GM21723 (cell line): ENCODE measurements around the gene STX4.

Experiments used
- ATAC-seq: cut with Tn5 transposase; IDR thresholded peaks from one replicate; pipeline ENCODE4 v1.9.1; 2021; ENCODE audit warnings: mild to moderate bottlenecking, moderate library complexity; ENCODE audit not compliant: unreplicated experiment

STX4 gene

DNA sequence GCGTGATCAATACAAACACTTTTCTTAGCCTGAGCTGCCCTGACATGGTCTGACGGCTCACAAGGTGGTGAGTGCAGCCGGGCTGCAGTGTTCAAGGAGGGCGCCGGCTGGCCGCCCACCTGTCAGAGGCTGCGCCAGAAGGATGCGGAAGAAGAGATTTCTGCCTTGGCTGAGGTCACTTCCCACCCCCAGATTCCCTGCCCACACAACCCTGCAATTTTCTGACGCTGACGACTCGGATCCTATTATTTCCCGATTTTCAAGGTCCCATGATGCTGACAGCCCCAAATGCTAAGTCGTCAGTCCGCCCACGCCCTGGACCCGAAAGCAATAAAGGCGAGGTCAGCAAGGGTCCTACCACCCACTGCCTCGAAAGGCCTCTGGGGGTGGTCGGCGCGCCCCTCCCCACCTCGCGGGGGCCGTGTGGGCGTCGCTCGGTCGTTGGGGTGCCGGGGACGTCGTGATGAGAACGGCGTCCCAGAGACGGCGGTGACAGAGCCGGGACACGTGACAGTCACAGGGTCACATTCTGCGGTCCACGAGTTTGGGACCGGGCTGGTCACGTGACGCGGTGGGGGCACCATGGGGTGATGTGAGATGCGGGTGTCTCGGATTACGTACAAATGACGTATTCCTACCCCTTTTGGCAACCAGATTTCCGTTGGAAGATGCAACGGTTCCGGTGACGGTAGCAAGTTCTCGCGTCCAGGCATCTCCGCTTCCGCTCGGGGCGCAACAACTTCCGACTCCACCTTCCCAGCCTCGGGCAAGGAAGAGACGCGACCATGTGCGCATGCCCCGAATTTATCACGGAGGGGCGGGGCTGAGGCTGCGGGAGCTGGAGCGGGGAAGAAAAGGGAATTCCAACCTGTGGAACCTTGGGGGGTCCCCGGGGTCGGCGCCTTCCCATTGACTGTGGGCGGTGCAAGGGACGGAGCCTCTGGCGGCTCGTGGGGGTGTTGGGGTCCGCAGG is at the start of gene STX4:
Gene STX4 (plus strand): TSS at position 823 of the 973 bp plus-strand sequence. CDS start 248 bp downstream, outside the sequence.
- ATAC-seq: peak; percentile 75

- no peak for ATAC-seq
Observed at GRCh38 chr16:30983898-30984610, 49.3 kb upstream of the STX4 start.

- no peak for ATAC-seq
Observed at GRCh38 chr16:30984669-30985400, 48.5 kb upstream of the STX4 start, which contains the start of gene HSD3B7. Gene HSD3B7 (plus strand): TSS chr16:30985207. CDS start chr16:30985659, 452 bp downstream.

- no peak for ATAC-seq
Observed at GRCh38 chr16:30985401-30986128, 47.8 kb upstream of the STX4 start.

DNA sequence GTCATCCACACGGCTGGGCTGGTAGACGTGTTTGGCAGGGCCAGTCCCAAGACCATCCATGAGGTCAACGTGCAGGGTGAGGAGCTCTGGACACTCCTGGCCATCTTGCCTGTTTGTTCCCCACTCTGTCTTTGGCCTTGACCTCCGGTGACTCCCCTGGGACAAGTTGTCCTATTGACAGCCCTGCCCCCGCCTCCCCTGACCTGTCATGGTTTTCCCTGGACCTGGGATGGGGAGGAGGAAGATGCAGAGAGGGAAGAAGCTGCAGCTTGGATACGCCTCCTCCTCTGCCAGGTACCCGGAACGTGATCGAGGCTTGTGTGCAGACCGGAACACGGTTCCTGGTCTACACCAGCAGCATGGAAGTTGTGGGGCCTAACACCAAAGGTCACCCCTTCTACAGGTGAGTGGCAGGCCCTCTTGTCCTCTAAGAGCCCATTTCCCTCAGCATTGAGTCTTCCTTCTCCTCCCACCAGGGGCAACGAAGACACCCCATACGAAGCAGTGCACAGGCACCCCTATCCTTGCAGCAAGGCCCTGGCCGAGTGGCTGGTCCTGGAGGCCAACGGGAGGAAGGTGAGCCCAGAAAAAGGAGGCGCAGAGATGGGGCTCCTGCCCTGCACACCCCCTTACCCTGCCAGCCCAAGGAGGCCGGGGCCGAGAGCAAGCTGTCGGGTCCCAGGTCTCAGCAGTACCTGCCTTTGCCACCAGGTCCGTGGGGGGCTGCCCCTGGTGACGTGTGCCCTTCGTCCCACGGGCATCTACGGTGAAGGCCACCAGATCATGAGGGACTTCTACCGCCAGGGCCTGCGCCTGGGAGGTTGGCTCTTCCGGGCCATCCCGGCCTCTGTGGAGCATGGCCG is 47.0 kb upstream of the STX4 start:
- ATAC-seq: no peak

DNA sequence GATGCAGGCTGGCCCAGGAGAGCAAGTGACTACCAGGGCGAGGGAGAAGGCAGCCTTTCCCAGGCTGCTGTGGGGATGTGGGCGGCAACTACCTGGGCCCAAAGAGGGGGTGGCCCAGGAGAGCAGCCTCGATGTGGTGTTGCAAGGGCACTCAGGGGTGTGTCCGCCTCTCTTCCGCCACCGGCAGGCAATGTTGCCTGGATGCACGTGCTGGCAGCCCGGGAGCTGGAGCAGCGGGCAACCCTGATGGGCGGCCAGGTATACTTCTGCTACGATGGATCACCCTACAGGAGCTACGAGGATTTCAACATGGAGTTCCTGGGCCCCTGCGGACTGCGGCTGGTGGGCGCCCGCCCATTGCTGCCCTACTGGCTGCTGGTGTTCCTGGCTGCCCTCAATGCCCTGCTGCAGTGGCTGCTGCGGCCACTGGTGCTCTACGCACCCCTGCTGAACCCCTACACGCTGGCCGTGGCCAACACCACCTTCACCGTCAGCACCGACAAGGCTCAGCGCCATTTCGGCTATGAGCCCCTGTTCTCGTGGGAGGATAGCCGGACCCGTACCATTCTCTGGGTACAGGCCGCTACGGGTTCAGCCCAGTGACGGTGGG is 45.7 kb upstream of the STX4 start:
- no peak for ATAC-seq

DNA sequence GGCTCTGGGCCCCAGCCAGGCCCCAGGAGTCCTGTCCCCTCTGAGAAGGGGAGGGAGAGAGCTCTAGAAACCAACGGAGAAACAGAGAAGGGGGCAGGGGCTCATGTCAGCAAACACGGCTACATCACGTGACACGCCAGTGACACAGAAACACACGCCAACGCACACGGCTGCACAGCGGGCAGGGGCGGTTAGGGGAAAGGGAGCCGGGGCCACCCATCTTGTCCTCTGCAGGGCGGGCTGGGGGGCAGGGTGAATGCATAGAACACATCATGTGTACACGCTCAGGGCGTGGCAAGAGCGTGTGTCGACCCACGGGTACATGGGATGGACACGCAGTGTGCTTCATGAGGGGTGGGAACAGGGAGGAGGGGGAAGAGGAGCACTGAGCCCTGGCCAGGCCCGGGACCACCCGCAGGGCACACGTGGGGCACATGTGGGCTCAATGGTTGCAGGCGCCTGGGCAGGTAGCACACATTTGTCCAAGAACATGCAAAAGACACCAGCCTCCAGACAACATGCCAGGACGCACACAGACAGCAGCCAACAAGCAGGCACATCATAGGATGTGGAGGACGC is 43.8 kb upstream of the STX4 start:
- no peak for ATAC-seq

- no peak for ATAC-seq
Observed at GRCh38 chr16:30990105-30990504, 43.3 kb upstream of the STX4 start.

DNA sequence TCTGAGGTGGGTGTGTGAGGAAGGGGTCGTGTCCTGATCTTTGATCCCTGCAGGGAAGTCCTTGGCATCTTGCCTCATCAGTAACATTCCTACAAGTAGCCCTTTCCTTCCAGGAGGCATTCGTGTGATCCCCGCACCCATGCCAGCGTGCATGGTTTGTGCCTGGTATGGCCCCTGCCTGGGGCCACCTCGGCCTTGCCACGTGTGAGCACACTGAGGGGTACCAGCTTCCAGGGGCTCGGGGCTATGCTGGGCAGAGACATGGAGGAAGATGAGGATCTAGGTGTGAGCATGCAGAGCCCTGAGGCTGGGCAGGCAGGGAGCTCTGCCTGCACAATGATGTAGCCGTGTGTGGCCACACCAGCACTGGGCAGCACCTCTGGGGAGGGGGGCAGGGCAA is 42.3 kb upstream of the STX4 start:
- ATAC-seq: no peak

DNA sequence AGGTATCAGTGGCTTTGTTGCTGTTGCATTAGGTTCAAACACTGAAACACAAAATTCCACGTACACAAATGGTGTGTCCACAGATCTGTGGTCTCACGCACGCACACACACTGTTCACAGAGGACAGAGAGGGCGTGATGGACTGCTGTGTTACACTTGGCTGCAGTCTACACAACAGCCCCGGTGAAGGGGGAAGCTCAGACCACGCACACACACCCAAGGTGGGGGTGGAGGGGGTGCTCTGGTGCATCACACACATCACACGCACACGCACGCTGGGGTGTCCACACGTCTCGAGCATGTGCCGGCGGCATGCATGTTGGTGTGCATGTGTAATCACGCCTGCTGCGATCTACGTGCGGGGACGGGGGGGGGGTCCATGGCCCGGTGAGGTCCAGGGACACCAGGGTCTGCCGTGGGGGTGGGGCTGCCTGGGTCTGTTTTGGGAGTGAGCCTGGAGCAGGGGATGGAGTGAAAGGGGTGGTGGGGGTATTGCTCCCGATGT is 41.0 kb upstream of the STX4 start:
- no peak for ATAC-seq

DNA sequence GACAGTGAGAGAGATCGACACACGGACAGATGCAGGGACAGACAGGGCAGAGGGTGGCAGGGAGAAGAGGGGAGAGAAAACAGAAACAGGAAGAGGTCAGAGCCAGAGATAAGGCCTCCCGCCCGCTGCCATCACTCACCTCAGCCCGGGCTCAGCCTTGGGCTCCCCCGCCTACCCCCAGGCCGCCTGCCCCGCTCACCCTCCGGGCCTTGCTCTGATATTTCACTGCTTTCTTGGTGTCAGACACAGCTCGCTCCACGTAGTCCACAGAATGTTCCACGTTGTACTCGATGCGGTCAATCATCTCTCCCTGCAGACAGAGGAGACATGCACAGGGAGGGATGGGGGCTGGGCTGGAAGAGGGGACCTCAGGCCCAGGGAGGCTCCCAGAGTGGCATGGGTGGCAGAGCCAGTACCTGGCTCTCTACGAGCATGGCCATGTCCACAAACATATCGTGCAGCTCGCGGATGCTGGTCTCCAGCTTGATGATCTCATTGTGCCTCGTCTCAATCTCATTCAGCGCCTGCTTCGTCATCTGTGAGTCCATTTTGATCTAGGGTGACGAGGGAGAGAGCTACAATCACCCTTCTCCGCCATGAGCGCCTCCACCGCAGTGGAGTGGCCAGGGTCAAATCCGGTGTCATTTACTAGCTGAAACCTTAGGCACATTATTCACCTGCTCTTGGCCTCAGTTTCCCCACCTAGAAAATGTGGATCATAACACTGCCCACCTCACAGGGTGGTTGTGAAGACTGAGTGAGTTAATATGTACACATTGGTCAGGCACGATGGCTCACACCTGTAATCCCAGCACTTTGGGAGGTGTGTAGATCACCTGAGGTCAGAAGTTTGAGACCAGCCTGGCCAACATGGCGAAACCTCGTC is 40.2 kb upstream of the STX4 start:
- ATAC-seq: no peak

GRCh38 chr16:30995927-30996323 is 37.4 kb upstream of the STX4 start:
- no peak for ATAC-seq

GRCh38 chr16:30996324-30996984 is 36.9 kb upstream of the STX4 start:
- no peak for ATAC-seq

DNA sequence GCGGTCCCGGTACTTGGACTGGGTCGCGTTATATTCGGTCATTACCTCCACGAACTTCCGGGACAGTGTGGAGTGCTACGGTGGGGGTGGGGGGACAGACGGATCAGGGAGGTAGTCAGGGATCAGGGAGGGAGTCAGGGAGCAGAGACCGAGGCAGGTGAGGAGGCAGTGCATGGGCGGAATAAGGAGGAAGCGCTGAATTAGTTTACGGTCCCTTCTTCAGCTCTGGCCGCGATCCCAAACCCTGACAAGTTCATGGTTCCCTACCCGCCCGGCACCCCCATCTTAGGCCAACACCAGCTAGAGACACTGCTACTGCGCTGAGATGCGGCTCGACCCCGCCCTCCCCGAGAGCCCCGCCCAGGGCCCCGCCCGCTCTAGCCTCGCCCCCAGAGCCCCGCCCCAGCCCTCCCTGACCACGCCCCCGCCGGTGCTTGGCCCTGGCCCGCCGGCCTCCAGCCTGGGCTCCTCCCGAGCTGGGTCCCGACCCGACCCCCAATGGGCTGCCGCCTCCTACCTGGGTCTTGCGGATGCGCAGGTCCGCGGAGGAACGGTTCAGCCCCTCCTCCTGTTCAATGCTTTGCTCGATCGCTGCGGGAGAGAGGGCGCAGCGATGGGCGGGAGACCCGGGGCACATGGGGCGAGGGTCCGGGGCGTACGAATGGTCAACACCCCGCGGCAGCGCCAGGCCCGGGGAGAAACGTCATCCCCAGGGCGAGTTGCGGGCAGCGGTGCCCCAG is 36.2 kb upstream of the STX4 start:
- ATAC-seq: peak; percentile 69

GRCh38 chr16:30997725-30998711 is 35.3 kb upstream of the STX4 start:
- ATAC-seq: no peak
